Stomach (tissue), 4 donors: ENCODE results near the gene VEGFB.

Experiments
- CTCF ChIP-seq, 7 experiments: fragments of 450-650 bp in 4 of 7; fragments of 200-600 bp in 3 of 7; sonication (generic) in 3 of 7; IDR thresholded peaks; one replicate each; pipeline ENCODE4 v1.5.1; 2016 to 2019; ENCODE audit warnings: antibody characterized with exemption in 7 of 7, control low read depth in 2 of 7, mild to moderate bottlenecking in 1 of 7
- POLR2A ChIP-seq, 4 donors: fragments of 450-650 bp; IDR thresholded peaks; one replicate each; pipeline ENCODE4 v1.6.1; 2016; ENCODE audit warnings: antibody characterized with exemption in 4 of 4, control low read depth in 2 of 4, mild to moderate bottlenecking in 1 of 4, moderate library complexity in 1 of 4
- POLR2AphosphoS5 ChIP-seq, 3 donors: sonication (generic); formaldehyde crosslinking; IDR thresholded peaks; one replicate each; pipeline ENCODE4 v1.6.1; 2016; ENCODE audit warnings: antibody characterized with exemption in 3 of 3

GRCh38 chr11:64275841-64276240, 41.5 kb downstream of the VEGFB start:
- no peak for TF ChIP-seq CTCF (IDR thresholded peaks at IDR 0.05)
- no peak for TF ChIP-seq POLR2AphosphoS5 (IDR thresholded peaks at IDR 0.05)
- TF ChIP-seq POLR2A (IDR thresholded peaks at IDR 0.05) = no peak
